HG02885 (cell line): Measurements from ENCODE around the gene CNOT3.

Experiments
- ATAC-seq: cut with Tn5 transposase; IDR thresholded peaks from one replicate; pipeline ENCODE4 v1.9.1; 2021; ENCODE audit warnings: mild to moderate bottlenecking; ENCODE audit not compliant: unreplicated experiment, poor library complexity

CNOT3 gene

DNA sequence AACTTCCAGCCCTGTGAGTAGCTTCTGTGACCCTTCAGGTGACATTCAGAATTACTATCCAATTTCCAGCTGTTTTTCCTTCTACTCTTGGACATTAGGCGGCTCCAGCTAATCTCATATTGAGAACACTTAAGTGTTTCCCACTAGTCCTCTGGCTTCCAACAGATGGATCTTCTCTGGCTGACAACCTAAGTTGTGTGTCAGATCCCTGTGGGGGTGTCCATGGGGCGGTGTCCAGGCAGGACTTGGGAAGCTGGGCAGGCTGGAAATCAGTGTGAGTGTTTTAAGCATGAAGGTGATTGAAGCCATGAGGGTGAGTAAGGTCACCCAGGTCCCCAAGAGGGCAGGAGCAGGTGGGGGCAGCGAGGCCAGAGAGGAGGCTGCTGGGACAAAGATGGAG lies 10.1 kb downstream of the CNOT3 start:
- no peak for ATAC-seq

DNA sequence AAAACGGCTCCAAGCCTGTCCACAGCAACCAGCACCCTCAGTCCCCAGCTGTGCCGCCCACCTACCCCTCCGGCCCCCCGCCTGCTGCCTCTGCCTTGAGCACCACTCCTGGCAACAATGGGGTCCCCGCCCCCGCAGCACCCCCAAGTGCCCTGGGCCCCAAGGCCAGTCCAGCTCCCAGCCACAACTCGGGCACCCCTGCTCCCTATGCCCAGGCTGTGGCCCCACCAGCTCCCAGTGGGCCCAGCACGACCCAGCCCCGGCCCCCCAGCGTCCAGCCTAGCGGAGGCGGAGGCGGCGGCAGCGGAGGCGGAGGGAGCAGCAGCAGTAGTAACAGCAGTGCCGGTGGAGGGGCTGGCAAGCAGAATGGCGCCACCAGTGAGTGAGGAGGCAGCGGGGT lies 10.6 kb downstream of the CNOT3 start:
- no peak for ATAC-seq

DNA sequence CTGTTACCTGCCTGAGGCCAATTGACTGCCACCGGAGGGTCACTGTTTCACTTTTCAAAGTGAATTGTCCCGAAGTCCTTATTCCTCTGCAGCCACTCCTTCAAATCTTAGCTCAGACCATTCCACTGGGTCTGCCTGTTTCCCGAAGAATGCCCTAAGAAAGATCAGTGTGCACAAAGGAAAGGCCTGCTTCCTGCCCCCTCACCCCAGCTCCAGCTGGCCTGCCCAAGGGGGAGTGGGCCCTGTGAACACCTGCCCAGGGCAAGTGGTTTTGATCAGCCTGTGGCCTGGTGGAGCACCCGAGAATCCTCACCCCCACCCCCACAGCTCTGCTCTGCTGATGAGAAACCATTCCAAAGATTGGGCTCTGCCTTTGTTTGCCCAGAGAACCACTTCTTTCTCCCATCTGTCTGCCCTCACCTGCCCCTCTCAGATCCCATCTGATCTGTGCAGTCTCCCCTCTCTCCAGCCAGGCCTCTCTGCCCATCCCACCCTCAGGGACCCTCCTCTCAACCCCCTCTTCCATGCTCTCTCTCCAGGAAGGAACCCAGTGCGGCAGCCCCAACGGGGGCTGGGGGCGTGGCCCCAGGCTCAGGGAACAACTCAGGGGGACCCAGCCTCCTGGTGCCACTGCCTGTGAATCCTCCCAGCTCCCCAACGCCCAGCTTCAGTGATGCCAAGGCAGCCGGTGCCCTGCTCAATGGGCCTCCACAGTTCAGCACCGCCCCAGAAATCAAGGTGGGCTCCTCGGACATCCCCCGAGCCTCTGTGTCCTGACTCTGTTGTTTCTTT lies 11.7 kb downstream of the CNOT3 start:
- ATAC-seq: no peak

DNA sequence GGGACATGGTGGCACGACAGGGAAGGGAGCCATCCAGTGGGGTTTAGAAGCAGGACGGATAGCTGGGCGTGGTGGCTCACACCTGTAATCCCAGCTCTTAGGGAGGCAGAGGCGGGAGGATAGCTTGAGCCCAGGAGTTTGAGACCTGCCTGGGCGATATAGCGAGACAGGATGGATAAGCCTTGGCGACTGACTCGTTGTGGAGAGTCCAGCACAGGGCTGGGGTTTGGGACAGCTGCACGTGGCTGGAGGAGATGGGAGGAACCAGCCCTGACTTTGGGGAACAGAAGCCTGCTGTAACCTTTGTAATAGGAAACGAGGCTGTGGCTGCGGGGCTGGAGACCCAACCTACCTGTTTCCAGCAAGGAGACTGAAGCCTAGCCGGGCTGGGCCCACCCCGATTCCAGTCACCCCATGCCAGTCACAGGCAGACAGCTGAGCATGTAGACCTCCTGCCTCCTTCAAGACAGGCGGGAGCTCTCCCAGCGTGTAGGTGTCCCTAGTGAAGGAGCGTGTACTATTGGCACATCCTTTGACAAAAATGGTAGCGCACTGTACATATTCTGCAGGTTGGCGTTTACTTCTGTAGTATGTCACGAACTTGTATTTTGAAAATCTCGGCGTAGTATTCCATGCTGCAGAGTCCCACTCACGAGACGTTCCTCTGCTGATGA lies 13.9 kb downstream of the CNOT3 start:
- no peak for ATAC-seq

DNA sequence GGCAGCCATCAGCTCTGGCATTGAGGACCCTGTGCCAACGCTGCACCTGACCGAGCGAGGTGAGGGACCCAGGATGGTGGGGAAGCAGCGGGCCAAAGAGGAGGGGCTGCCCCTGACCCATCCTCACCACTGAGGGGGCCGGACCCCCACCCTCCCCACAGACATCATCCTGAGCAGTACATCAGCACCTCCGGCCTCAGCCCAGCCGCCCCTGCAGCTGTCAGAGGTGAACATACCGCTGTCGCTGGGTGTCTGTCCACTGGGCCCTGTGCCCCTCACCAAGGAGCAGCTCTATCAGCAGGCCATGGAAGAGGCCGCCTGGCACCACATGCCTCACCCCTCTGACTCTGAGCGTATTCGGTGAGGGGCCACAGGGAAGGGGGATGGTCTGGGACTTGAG lies 14.7 kb downstream of the CNOT3 start:
- ATAC-seq: no peak

DNA sequence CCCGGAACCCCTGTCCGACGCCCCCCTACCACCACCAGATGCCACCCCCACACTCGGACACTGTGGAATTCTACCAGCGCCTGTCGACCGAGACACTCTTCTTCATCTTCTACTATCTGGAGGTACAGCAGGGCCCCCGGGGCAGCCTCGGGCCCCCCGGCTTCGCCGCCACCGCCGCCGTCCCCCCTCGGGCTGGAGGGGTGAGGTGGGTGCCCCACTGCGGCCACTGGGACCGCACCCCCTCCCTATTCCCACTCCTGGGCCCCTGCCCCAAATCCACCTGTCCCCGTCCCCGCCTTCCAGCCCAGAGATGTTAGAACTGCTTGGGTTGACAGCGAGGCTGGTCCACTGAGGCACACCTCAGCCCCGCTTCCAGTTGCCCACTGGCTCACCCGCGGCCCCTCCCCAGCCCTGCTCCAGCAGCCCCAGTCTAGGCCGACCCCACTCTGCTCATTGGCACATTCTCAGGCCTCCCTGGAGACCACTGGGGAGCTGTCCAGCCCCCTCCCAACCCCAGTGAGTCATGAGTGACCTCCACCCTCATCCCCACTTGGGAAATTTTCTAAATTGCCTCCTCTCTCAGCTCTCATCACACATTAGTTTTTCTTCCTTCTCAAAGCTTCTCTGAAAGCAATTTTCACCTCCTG lies 15.4 kb downstream of the CNOT3 start:
- ATAC-seq: no peak

DNA sequence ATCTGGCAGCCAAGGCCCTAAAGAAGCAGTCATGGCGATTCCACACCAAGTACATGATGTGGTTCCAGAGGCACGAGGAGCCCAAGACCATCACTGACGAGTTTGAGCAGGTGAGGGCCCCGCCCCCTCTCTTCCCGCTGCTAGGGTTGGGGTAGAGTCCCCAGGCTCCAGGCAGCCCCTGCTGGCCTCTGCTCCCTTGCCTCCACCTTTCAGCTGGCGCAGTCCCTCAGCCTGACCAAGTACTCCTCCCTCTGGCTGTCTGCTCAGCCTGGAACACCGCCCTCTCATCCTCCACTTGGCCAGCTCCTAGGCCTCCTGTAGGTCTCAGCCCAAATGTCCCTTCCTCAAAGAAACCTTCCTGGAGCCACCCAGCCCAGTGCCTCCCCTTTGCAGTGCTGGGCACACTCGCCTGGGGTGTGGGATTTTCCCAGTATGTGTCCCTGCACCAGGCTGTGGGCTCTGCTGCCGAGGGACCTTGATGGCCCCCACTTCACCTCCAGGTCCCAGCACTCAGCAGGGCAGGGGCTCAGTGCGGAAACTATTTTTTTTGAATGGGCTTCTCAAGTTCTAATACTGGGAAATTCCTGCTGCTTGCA lies 16.3 kb downstream of the CNOT3 start:
- no peak for ATAC-seq

DNA sequence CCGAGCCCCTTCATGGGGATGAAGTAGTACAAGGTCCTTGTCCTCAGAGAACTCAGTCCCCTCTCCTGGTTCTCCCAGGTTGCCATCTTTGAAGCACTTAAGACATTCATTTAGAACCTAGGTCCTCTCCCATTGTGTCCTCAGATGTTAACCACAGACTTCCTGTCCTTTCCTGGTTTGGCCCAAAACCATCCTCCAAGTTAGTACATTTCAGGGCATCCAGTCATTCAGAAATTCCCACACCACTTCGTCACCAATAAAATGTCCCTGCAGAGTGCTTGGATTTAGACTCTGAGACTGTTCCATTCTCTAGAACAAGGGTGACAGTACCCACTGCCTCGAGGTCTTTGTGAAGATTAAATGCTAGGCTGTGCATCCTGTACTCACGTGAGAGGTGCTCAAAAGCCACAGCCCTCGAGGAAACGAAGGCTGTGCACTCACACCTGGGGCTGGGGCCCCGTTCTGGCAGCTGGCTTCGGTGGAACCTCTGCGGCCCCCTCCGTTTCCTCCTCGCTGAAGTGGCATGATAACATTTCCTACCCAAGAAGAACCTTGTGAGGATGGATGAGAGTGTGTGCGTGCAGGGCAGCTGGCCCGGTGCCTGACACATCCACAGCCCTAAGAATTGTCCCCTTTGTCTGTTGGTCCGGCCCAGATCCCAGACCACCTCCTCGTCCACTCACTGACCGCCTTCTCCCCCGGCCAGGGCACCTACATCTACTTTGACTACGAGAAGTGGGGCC lies 17.2 kb downstream of the CNOT3 start:
- no peak for ATAC-seq

DNA sequence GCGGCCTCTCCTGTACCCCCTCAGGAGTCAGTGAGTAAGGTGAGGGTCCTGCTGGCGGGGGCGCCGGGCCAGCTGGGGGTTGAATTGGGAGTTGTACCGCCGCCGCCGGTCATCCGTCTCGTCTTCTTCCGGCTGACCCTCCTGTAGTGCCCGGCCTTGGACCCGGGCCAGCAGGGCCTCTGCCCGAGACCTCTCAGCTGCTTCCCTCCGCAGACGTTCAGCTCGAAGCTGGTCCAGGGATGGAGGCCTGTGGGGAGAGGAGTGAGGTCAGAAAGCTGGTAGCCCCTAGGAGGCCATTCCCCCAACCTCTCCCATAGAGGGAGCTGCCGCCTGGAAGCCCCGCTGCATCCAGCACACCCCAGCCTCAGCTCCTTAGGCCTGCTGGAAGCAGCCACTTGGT lies 18.1 kb downstream of the CNOT3 start:
- no peak for ATAC-seq

DNA sequence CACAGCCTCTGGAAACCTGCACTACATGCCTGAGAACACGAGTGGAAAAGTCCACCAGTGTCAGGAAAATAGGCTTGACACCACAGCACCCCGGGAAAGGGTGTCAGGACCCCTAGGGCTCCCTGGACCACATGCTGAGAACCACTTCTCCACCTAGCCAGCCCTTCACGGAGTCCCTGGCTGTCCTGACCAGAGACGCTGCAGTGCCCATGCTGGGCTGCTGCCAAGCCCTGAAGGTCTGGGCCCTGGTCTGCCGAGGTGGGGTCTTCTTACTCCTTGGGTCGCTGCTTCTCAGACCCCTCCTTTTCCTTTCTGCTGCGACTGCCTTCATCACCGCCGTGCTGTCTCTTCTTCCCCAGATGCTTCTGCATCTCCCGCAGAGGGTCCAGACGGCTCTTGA lies 18.9 kb downstream of the CNOT3 start:
- ATAC-seq: no peak

DNA sequence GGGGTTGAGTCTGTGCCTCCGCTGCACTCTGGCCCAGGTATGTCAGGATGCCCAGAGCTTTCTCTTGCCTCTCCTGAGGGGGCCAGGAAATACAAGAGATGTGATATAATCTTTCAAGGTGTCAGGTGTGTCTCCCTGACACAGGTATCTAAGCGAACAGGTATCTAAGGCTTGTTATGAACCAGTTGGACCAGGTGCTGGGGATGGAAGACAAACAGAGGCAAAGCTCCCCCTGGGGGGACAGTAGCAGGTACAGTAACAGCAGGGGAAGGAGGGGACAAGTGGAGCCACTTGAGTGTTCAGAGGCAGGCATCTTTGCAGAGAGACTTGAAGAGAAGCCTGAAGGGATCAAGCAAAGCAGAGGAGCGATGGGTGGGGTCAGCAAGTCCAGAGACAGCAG lies 19.4 kb downstream of the CNOT3 start:
- ATAC-seq: no peak

DNA sequence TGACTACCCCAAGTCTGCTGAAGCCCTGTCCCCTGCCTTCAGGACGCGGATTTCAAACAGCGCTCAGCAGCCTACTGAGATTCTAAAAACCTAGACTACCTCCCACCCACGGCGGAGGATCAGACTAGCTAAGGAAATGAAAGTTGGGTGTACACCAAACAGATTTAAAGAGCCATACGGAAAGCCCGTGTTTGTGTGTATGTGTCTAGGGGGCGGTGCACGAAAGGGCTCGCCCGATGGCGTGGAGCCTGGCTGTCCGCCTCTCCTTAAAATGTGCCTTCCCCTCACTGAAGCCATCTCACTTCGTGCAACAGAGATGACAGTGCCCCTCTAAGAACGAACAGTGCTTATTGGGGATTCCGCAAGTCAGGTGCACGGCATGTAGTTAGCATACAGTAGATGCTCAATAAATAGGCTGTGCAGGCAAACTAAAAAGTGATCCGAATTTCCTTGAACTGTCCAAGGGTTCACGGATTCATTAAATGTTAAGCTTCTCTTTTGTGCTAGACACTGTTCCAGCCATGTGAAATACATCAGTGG lies 21.3 kb downstream of the CNOT3 start:
- ATAC-seq: no peak

DNA sequence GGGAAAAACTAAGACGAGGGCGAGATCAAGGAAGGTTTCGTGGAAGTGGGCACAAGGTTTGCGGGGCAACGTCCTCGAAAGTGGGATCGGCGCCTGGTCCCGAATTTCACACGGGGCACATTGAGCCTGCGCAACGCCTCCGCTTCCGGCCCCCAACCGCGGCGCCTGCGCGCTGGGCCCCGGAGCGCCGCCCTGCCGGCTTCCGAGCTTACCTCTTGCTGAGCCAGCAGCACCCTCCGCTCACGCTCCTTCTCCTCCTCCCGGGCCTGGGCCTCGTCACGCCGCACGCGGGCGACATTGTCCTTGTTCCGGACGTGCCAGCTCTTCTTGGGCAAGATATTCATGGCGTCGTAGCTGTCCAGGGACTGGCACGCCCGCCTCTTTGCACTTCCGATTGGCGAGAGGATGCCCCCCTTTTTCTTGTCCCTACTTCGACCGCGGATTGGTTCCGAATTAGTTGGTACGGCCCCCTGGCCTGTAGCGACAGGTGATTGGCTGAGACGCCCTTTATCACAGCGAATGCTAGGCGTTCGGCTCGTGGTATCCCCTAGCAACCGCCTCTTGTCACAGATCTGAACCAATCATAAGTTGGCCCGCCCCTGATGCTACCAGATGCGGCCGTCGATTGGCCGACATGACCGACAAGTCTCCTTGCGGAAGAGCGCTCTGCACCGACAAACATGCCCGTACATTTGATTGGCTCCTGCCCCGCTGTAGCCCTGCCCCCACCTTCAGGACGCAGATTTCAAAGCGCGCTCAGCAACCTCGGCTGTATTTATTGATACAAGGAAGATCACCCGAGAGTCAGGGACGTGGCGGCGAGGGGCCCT lies 22.0 kb downstream of the CNOT3 start, which contains the start of gene LENG1:
Gene LENG1, minus strand, starts transcription at position 370 of the 830 bp plus-strand sequence. Its CDS starts 26 bp downstream, at position 344.
- peak; percentile 92 for ATAC-seq

DNA sequence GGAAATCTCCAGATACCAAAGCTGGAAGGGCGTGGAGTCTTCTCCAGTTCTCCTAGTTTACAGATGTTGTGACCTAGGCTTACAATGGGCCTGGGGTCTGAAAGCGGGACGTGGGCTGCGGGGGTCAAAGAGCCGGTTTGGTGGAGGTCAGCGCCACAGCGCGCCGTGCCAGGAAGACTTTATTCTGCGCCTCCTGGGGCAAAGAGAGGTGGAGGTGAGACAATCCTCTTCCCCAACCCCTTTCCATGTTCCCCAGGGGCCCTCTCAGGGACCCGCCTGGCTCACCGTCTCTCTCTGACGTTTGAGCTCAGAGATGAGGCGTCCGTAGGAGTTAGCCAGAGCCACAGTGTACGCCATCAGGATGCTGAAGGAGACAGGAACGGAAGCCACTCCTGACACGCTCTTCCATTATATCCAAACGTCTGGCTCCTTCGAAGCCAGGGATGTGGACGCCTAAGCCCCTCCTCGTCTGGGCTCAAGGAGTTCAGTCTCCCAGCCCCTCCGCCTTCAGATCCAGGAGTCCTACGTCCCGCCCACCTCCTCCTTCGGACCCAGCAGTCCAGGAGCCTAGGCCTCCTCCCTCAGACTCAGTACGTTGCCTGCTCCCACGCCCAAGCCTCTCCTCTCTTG lies 22.7 kb downstream of the CNOT3 start:
- ATAC-seq: no peak

DNA sequence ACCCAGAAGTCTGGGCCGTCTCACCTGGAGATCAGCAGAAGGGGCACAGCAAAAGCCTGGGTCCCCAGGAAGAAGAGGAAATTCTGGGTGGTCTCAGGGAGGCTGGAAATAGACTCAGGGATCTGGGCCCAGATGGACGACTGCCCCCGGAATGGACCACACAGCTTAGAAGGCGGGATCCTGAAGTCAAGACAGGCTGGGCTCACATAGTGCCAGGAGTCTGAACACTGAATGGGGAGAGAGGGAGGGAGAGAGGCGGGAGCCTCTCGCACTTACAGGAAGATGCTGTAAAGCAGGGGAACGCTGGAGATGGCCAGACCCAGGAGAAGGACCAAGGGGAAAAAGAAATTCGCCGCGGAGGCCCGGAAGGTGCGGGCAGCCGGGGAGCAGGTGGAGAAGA lies 23.3 kb downstream of the CNOT3 start:
- ATAC-seq: no peak

DNA sequence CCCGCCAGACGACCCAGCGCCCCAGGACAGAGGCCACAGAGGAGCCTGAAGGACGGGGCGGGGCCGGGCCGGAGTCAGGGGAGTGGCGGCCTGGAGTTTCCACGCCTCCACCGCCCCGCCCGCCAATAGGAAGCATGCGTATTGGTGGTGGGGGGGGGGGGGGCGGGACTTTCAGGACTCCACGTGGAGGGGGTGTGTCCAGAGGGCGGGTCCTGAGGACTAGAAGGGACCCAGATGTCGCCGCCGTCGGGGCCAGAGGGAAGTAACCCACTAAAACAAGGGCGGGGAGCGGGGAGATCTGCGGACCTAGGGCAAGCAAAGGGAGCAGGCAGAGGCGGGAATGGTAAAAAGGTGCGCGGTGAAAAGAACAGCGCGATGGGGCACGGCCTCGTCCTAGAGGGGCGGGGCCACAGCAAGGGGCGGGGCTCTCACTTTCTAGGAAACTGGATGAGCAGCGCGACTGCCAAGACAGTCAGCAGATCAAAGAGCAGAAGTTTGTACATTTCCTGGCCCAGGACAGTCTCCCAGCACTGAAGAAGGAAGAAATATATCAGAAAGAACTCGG lies 24.8 kb downstream of the CNOT3 start:
- no peak for ATAC-seq

DNA sequence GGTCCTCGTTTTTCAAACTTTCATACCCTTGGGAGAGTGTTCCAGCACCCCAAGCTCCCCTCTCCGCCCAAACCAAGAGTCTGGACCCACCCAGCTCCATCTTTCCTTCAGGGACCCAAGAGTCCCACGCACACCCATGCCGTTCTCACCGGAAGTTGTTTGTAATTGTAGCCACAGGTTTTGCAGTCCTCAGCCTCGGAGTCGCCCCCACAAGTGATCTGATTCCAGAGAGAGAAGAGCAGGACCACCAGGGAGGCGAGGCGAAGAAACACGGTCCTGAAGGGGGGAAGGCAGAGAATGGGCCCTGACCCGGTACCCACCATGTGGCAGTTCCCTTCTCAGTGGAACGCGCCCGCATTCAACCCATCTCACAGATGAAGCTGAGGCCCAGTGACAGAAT lies 25.3 kb downstream of the CNOT3 start:
- no peak for ATAC-seq

DNA sequence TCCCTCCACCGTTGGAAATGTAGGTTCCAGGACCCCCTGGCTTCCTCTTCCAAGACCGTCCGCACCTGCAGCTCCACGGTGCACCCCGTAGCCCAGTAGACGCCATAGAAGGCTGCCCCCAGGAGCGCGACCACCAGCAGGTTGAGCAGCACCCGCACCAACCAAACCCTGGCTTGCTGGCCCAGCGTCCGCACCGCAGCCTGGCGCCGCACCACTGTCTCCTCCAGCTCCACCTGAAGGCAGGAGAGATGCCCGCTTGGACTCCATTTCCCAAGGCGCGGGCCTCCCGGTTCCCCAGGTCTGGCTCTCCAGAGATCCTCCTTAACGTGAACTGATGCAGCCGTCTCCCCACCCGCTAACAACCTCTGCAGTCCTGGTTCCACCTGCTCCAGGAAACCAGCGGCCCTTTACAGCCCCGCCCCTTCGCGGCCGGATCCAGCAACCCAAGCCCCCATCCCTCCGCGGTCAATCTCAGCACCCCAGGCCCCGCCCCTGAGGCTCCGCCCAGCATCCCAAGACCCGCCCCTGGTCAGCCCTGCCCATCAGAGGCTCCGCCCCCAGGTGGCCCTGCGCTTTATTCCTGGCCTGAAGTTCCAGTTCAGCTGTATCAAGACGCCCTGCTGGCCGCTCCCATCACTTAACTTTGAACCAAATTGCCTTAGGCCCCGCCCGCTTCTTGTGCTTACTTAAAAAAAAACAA lies 27.0 kb downstream of the CNOT3 start:
- ATAC-seq: no peak
